Trophoblast cell (in vitro differentiated cells and primary cell): ENCODE results near the gene FAM9A.

Source experiments
- DNase-seq, 2 donors: peaks; one replicate each; pipeline ENCODE4 v3.0.0-alpha.2; 2016
- H2AFZ ChIP-seq: 2 replicates; pipeline ENCODE4 v1.6.1; 2013; ENCODE audit warnings: low read length, moderate library complexity, mild to moderate bottlenecking; ENCODE audit not compliant: insufficient read depth, poor library complexity
- H2AK5ac ChIP-seq: 2 replicates; pipeline ENCODE4 v1.6.1; 2013; ENCODE audit warnings: mild to moderate bottlenecking, low read length
- H2BK120ac ChIP-seq: 2 replicates; pipeline ENCODE4 v1.6.1; 2013; ENCODE audit warnings: low read length, mild to moderate bottlenecking, moderate library complexity; ENCODE audit not compliant: insufficient read depth, poor library complexity
- H2BK12ac ChIP-seq: 2 replicates; pipeline ENCODE4 v1.6.1; 2013; ENCODE audit warnings: mild to moderate bottlenecking, low read length, moderate library complexity
- H2BK5ac ChIP-seq: 2 replicates; pipeline ENCODE4 v1.6.1; 2013; ENCODE audit warnings: low read length, low read depth, moderate library complexity, mild to moderate bottlenecking; ENCODE audit not compliant: poor library complexity
- H3K14ac ChIP-seq: 2 replicates; pipeline ENCODE4 v1.6.1; 2013; ENCODE audit warnings: mild to moderate bottlenecking, low read length
- H3K18ac ChIP-seq: 2 replicates; pipeline ENCODE4 v1.6.1; 2013; ENCODE audit warnings: mild to moderate bottlenecking, low read length
- H3K23ac ChIP-seq: 2 replicates; pipeline ENCODE4 v1.6.1; 2013; ENCODE audit warnings: low read length
- H3K27ac ChIP-seq: 2 replicates; pipeline ENCODE4 v1.5.1; 2013; ENCODE audit warnings: low read depth, mild to moderate bottlenecking, inconsistent platforms, low read length, moderate library complexity
- H3K27me3 ChIP-seq: 2 replicates; pipeline ENCODE4 v1.6.1; 2013; ENCODE audit warnings: inconsistent platforms, mild to moderate bottlenecking, low read length, moderate library complexity; ENCODE audit not compliant: insufficient read depth
- H3K36me3 ChIP-seq, 2 experiments: 1 replicate in 1 of 2; 2 replicates in 1 of 2; pipeline ENCODE4 v1.6.1; 2013; ENCODE audit warnings: low read length in 2 of 2, mild to moderate bottlenecking in 2 of 2, moderate library complexity in 1 of 2; ENCODE audit not compliant: insufficient read depth in 2 of 2, control insufficient read depth in 1 of 2
- H3K4ac ChIP-seq: 2 replicates; pipeline ENCODE4 v1.6.1; 2013; ENCODE audit warnings: low read depth, mild to moderate bottlenecking, low read length, moderate library complexity
- H3K4me1 ChIP-seq, 2 experiments: 1 replicate in 1 of 2; 2 replicates in 1 of 2; pipeline ENCODE4 v1.6.1; 2013; ENCODE audit warnings: low read length in 2 of 2, mild to moderate bottlenecking in 2 of 2, moderate library complexity in 1 of 2; ENCODE audit not compliant: insufficient read depth in 2 of 2, control insufficient read depth in 1 of 2
- H3K4me2 ChIP-seq: 2 replicates; pipeline ENCODE4 v1.6.1; 2013; ENCODE audit warnings: inconsistent platforms, mild to moderate bottlenecking, low read length, moderate library complexity
- H3K4me3 ChIP-seq: 2 replicates; pipeline ENCODE4 v1.5.1; 2013; ENCODE audit warnings: mild to moderate bottlenecking, low read depth, low read length, inconsistent platforms
- H3K79me1 ChIP-seq: one replicate; pipeline ENCODE4 v1.6.1; 2013; ENCODE audit warnings: low read length
- H3K79me2 ChIP-seq: 2 replicates; pipeline ENCODE4 v1.6.1; 2013; ENCODE audit warnings: low read length, mild to moderate bottlenecking; ENCODE audit not compliant: control insufficient read depth, insufficient read depth, poor library complexity
- H3K9ac ChIP-seq: 2 replicates; pipeline ENCODE4 v1.6.1; 2013; ENCODE audit warnings: mild to moderate bottlenecking, low read length
- H3K9me3 ChIP-seq: 2 replicates; pipeline ENCODE4 v1.6.1; 2013; ENCODE audit warnings: low read depth, mild to moderate bottlenecking, control low read depth, inconsistent platforms, low read length; ENCODE audit not compliant: insufficient read depth
- H4K12ac ChIP-seq: 2 replicates; pipeline ENCODE4 v1.6.1; 2013; ENCODE audit warnings: low read depth, mild to moderate bottlenecking, low read length, moderate library complexity
- H4K8ac ChIP-seq: 2 replicates; pipeline ENCODE4 v1.6.1; 2013; ENCODE audit warnings: low read depth, mild to moderate bottlenecking, low read length, moderate library complexity
- H4K91ac ChIP-seq: one replicate; pipeline ENCODE4 v1.6.1; 2013; ENCODE audit warnings: low read depth, mild to moderate bottlenecking, low read length, moderate library complexity
- WGBS: extraction: QIAGEN DNeasy Blood & Tissue Kit; methylation state at CpG from one replicate; pipeline ENCODE4 v1.1.7; 2013; ENCODE audit warnings: missing lambda C conversion rate; ENCODE audit not compliant: insufficient read length, insufficient coverage; ENCODE audit errors: extremely low coverage; 5-methylcytosine and 5-hydroxymethylcytosine counted together

The FAM9A gene

DNA sequence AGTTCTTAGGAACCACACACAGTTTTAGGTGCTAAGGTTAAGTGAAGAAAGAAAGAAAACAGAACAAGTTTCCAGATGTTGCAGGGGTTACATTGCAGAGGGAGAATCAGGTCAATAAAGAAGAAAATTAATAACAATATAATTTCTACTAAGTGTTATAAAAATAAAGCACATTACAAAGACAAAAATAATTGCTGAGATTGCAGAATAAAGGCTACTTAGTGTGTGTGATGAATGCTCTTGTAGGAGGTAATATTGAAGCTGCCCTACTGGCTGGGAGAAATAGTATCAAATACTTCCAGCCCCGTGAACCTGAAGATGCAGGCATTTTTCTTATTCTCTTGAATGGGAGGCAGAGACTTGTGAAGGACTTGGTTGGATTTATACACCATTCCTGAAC lies 33.2 kb upstream of the FAM9A start:
- H3K4me3 ChIP-seq = no peak overlapping the region
- H3K23ac ChIP-seq = no peak overlapping the region
- no peaks in the 10 kb centered on the region for H3K79me1 ChIP-seq
- no peak overlapping the region for H3K9ac ChIP-seq
- H3K27me3 ChIP-seq = no peaks in the 10 kb centered on the region
- no peak overlapping the region for H3K4ac ChIP-seq
- no peaks in the 10 kb centered on the region for H3K79me2 ChIP-seq
- no peak overlapping the region for H3K4me2 ChIP-seq
- H4K12ac ChIP-seq = no peak overlapping the region
- H4K91ac ChIP-seq = no peak overlapping the region
- H3K9me3 ChIP-seq = no peaks in the 10 kb centered on the region
- H3K27ac ChIP-seq = no peak overlapping the region
- H2AK5ac ChIP-seq = no peak overlapping the region
- no peak overlapping the region for H3K18ac ChIP-seq
- H3K36me3 ChIP-seq = no peaks in the 10 kb centered on the region
- H2AFZ ChIP-seq = no peak overlapping the region
- H4K8ac ChIP-seq = no peak overlapping the region
- H3K4me1 ChIP-seq = no peaks in the 10 kb centered on the region
- H2BK5ac ChIP-seq = no peak overlapping the region
- H3K14ac ChIP-seq = no peak overlapping the region
- WGBS = no CpG with 5 or more reads among the region's 1 CpG
- no peak for DNase-seq
- no peak overlapping the region for H2BK120ac ChIP-seq
- no peak overlapping the region for H2BK12ac ChIP-seq

- WGBS = no CpG with 5 or more reads among the region's 4 CpGs
- Histone ChIP-seq H3K4me3 (no peak overlapping the region), H3K9ac (no peak overlapping the region)
Observed at GRCh38 chrX:8832582-8833378, 31.6 kb upstream of the FAM9A start.

GRCh38 chrX:8823698-8824097 lies 22.5 kb upstream of the FAM9A start:
- Histone ChIP-seq H3K9ac (no peak overlapping the region), H2AK5ac (no peak overlapping the region), H3K79me1 (no peaks in the 10 kb centered on the region), H2BK5ac (no peak overlapping the region), H2BK12ac (no peak overlapping the region), H2BK120ac (no peak overlapping the region), H4K8ac (no peak overlapping the region), H3K36me3 (no peaks in the 10 kb centered on the region), H3K27me3 (no peaks in the 10 kb centered on the region), H3K4me3 (no peak overlapping the region), H3K23ac (no peak overlapping the region), H3K14ac (no peak overlapping the region), H4K12ac (no peak overlapping the region), H3K4me2 (no peak overlapping the region), H3K27ac (no peak overlapping the region), H2AFZ (no peak overlapping the region), H3K9me3 (no peaks in the 10 kb centered on the region), H4K91ac (no peak overlapping the region), H3K4me1 (no peaks in the 10 kb centered on the region), H3K4ac (no peak overlapping the region), H3K18ac (no peak overlapping the region), H3K79me2 (no peaks in the 10 kb centered on the region)
- no peak for DNase-seq
- no CpG with 5 or more reads among the region's 1 CpG for WGBS

More at GRCh38 chrX:8832582-8833378, 31.6 kb upstream of the FAM9A start:
- H3K36me3 ChIP-seq = no peaks in the 10 kb centered on the region
- H4K12ac ChIP-seq = no peak overlapping the region
- no peaks in the 10 kb centered on the region for H3K79me2 ChIP-seq
- no peaks in the 10 kb centered on the region for H3K4me1 ChIP-seq
- no peak overlapping the region for H4K8ac ChIP-seq
- no peak overlapping the region for H3K4ac ChIP-seq
- H3K27ac ChIP-seq = no peak overlapping the region
- H3K79me1 ChIP-seq = no peaks in the 10 kb centered on the region
- H3K27me3 ChIP-seq = no peaks in the 10 kb centered on the region
- no peak overlapping the region for H2AK5ac ChIP-seq
- no peak overlapping the region for H2BK5ac ChIP-seq
- H3K9me3 ChIP-seq = no peaks in the 10 kb centered on the region
- no peak overlapping the region for H2BK12ac ChIP-seq
- no peak for DNase-seq
- no peak overlapping the region for H3K23ac ChIP-seq
- no peak overlapping the region for H3K18ac ChIP-seq
- no peak overlapping the region for H3K4me2 ChIP-seq
- H3K14ac ChIP-seq = no peak overlapping the region
- H4K91ac ChIP-seq = no peak overlapping the region
- no peak overlapping the region for H2AFZ ChIP-seq
- no peak overlapping the region for H2BK120ac ChIP-seq

GRCh38 chrX:8822002-8822401 lies 20.8 kb upstream of the FAM9A start:
- Histone ChIP-seq H3K4ac (no peak overlapping the region), H2BK5ac (no peak overlapping the region), H3K4me2 (no peak overlapping the region), H3K27ac (no peak overlapping the region), H2BK120ac (no peak overlapping the region), H3K14ac (no peak overlapping the region), H3K23ac (no peak overlapping the region), H4K91ac (no peak overlapping the region), H4K8ac (no peak overlapping the region), H3K79me1 (no peaks in the 10 kb centered on the region), H3K18ac (no peak overlapping the region), H3K27me3 (no peaks in the 10 kb centered on the region), H3K9me3 (no peaks in the 10 kb centered on the region), H2AK5ac (no peak overlapping the region), H3K79me2 (no peaks in the 10 kb centered on the region), H3K9ac (no peak overlapping the region), H3K4me3 (no peak overlapping the region), H2AFZ (no peak overlapping the region), H4K12ac (no peak overlapping the region), H3K4me1 (no peaks in the 10 kb centered on the region), H3K36me3 (no peaks in the 10 kb centered on the region), H2BK12ac (no peak overlapping the region)
- no peak for DNase-seq
- WGBS = no CpG with 5 or more reads among the region's 6 CpGs
